ENCODE data around the gene SNAP29. TPM values are rescaled to one million over a fixed set of nuclear protein-coding genes. Genes with fewer than 3 reads are reported as not detected.

Gene SNAP29
- total RNA-seq, 1 experiment from 2014 or later: 17.9 TPM

GRCh38 chr22:20884454-20884853 lies 25.6 kb downstream of the SNAP29 start:
- H3K4me3 Mint-ChIP-seq: no peak overlapping the region; a peak in 1 of 5 replicates
- no peaks in the 10 kb centered on the region for H3K79me2 ChIP-seq (ENCODE audit: insufficient read depth, low read length)
- no peaks in the 10 kb centered on the region for H4K20me1 ChIP-seq (ENCODE audit: control insufficient read depth, insufficient read depth, insufficient read length)
- no peak overlapping the region for H4K5ac ChIP-seq (ENCODE audit: insufficient read length, low read depth, low read length)
- H4K91ac ChIP-seq (ENCODE audit: insufficient read length, low read depth, low read length): no peak overlapping the region
- H3K56ac ChIP-seq (ENCODE audit: insufficient read length, low read depth, low read length): no peak overlapping the region
- H2AK5ac ChIP-seq (ENCODE audit: insufficient read length, low read length): no peak overlapping the region
- H3K4me2 ChIP-seq (ENCODE audit: insufficient read depth, insufficient read length, low read length): no peak overlapping the region
- H3K23ac ChIP-seq (ENCODE audit: insufficient read length, low read depth, low read length): no peak overlapping the region
- no peaks in the 10 kb centered on the region for H3K4me1 ChIP-seq (ENCODE audit: insufficient read depth, low read length)
- no peak overlapping the region for H3K9ac ChIP-seq (ENCODE audit: extremely low read depth, insufficient read length, low read length)
- no peak overlapping the region for H2BK20ac ChIP-seq (ENCODE audit: low read depth, low read length, poor library complexity, severe bottlenecking)
- DNase-seq: no peak
- H3K9me3 ChIP-seq (ENCODE audit: control insufficient read depth, low read depth, low read length): no peaks in the 10 kb centered on the region
- no peak overlapping the region for H2BK5ac ChIP-seq (ENCODE audit: insufficient read length, low read length)
- no peaks in the 10 kb centered on the region for H3K27me3 Mint-ChIP-seq (ENCODE audit: low read depth)
- no peak for TF ChIP-seq CTCF (conservative IDR thresholded peaks at IDR 0.05)
- no peak overlapping the region for H3K27ac ChIP-seq (ENCODE audit: insufficient read length, low read depth, low read length)
- H2AFZ ChIP-seq (ENCODE audit: low read length): no peak overlapping the region
- H2BK120ac ChIP-seq (ENCODE audit: low read depth, low read length, poor library complexity, severe bottlenecking): no peak overlapping the region
- no peaks in the 10 kb centered on the region for H3K9me3 Mint-ChIP-seq
- no peak overlapping the region for H3K4ac ChIP-seq (ENCODE audit: low read depth, low read length)
- H3K79me1 ChIP-seq (ENCODE audit: insufficient read depth, low read depth, low read length, poor library complexity, severe bottlenecking): no peaks in the 10 kb centered on the region
- H3K27me3 ChIP-seq (ENCODE audit: insufficient read depth, low read length): no peaks in the 10 kb centered on the region
- no peaks in the 10 kb centered on the region for H3K23me2 ChIP-seq (ENCODE audit: insufficient read length, low read depth, low read length, poor library complexity, severe bottlenecking)
- no peak overlapping the region for H3K27ac Mint-ChIP-seq
- H3K18ac ChIP-seq (ENCODE audit: insufficient read length, low read depth, low read length): no peak overlapping the region
- H3K14ac ChIP-seq (ENCODE audit: insufficient read depth, low read length): no peak overlapping the region
- no peak overlapping the region for H2BK12ac ChIP-seq (ENCODE audit: insufficient read length, low read depth, low read length)
- H2BK15ac ChIP-seq (ENCODE audit: low read depth, low read length): no peak overlapping the region
- WGBS (ENCODE audit: extremely low coverage, insufficient read length, low lambda C conversion rate): no CpG with 5 or more reads among the region's 4 CpGs
- peaks cover 3 to 4% of the 10 kb centered on the region in 2 experiments; a peak in 1 of 4 replicates for H3K4me1 Mint-ChIP-seq
- no peak overlapping the region for H4K8ac ChIP-seq (replicated peaks; ENCODE audit: insufficient read length, low read depth, low read length)
- H3K36me3 Mint-ChIP-seq (ENCODE audit: insufficient read depth in 1 of 3, low read depth in 3 of 3): peaks cover 3 to 55% (median 25%) of the 10 kb centered on the region in 3 experiments; a peak in 5 of 7 replicates
- no peak overlapping the region for H3T11ph ChIP-seq (ENCODE audit: low read length)

All from H9 (cell line).